NCI-H146 treated with DMSO at 0.1 percent for 48 hours (cell line): ENCODE data around the gene SCRG1.
A peak's percentile ranks its signal among the peaks of the same experiment; 100 is the strongest.

ENCODE experiments used
- DNase-seq: peaks from one replicate; lab custom pipeline; 2025; ENCODE audit not compliant: unreplicated experiment; lab: John Stamatoyannopoulos, UW

Gene SCRG1

DNA sequence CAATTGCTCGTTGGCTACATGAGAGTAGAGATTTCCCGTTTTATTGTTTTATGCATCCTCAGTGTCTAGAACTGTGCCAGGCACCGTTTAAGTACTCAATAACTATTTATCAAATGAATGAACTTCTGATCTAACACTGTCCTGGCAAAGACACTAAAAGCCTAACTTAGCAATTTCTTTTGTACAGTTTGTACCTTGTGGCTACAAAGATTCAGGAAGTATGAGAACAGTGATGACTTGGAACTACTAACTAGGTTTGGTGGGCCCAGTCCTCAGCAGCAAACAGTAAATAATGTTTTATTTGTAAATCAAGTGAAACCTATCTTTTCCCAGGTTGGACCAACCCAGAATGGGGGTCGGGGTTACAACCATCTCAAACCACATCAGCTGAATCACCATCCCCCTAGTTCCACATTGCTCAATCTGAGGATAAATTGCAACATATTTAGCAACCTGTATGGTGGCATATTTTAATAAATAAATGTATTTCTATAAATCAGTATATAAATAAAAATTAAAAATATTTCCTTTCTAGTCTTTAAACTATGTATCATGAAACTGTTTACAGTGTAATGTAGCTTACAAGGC is 12.3 kb upstream of the SCRG1 start:
- no peak for DNase-seq

DNA sequence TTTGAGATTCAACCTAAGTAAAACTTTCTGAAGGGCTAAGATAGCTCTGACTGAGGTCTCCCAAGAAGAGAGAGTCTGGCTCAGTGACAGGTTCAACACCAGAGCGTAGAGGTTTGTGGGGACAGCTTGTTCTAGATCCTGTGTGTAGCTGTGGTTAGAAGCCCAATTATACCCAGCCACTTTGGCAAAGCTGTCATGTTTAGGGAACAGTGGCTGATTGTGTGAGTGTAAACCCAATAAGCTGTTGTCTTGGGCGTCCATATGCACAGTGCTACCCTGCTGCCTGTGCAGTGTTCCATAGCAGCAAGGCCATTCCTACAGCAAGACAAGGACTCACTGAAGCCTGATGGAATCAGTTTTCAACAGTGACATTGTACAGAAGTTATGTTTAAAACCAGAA is 11.2 kb upstream of the SCRG1 start:
- DNase-seq = no peak

DNA sequence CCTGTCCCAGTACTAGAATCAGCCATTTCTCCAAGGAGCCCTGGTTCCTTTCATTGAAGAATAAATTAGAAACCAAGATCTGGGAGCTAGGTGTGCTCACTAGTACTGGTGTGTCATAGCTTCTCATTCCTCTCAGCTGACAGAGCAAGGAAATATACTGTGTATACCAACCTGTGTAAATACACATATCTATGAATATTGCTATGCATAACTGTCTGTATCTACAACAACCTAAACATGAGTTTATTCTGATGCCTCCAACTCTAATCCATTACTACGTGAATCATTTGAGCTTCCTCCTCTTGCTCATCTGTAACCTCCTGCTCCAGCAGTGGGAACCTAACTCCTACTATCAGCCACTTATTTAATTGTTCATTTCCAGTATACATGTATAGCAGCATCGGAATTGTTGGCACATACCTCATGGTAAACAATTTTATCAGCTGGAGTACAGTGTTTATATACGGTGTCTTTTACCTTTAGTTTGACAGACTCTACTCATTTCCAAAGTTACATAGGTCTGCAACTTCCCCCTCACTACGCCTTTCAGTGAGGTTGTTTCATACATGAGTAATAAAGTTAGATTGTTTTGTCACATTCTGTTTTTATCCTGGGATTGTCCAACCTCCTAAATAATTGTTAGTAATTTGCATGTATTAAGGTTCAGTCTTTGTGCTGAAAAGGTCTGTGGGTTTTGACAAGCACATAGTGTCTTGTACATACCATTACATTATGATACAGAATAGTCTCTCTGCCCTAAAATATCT is 7.1 kb upstream of the SCRG1 start:
- no peak for DNase-seq

DNA sequence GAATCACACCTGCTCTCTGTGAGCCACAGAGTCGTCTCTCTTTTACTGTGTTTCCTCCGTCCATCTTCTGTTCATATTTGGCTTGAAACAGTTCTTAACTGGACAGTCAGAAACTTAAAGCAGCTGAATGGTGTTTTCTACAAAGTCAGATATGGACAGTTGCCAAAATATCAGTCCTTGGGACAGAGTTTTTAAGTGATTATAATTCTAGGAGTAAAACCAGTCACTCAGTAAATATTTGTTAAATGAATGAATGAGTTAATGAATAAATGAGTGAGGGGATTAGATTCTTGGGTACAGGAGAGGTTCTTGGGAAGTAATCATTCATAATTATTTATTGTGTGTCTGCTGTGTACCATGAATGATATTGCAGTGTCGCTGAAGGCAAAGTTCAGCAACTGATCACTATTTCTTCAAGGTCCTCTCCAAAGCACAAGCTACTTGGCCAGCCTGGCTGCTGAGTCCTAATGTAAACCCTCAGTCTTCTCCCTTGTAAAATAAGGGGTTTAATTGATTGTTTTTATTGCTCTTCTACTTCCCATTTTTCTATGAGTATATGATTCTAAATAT is 5.5 kb upstream of the SCRG1 start:
- no peak for DNase-seq

DNA sequence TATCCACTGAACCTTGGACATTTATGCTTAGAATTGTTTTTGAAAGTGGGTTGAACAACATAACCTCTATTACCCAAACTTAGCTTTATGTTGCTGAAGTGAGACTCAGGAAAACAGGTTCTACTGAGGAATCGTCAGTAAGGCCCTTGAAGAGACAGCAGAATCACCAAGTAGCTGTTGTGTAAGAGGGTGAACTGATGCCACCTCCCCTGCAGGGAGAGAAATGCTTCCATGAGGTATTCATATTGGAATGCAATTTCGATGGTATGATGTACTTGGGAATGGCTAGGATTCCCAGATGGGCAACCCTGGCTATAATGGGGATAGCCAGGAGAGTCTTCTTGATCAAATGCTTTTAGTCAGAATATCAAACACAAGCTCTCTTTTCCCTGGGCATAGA is 4.1 kb upstream of the SCRG1 start:
- DNase-seq = no peak

DNA sequence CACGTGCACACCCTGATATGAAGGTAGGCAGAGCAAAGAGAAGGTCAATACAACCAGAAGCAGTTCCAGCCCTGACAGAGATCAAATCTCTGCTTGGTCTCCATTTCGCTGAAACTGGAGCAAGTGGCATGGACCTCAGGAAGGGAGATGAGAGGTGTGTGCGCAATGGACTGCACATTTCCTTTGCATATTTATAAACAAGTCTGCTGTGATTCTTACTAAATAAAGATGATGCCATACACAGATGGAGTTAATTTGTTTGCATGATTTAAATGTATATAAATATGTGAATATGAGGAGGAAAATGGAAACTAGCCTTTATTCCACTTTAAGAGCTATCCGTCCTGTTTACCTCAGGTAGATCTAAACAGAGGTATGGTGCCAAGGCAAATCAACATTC is 2.1 kb upstream of the SCRG1 start:
- no peak for DNase-seq

DNA sequence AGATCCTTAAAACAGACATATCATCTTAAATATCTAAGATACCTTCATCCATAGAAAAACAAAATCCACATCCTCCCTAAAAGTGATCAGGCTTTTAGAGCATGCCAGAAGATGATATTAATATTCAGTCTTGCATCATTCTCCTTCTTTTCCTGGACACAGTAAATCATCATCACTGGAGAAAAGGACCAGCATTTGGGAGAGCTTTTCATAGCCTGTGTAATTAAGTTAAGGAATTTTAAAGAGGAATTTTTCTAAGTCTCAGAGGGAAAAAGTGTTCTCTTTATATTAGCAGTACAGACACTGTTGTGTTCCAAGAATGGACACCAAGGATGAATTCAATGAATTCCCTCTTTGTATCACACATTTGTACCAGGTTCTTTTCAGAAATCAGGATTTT is 696 bp downstream of the SCRG1 start:
- DNase-seq = no peak

DNA sequence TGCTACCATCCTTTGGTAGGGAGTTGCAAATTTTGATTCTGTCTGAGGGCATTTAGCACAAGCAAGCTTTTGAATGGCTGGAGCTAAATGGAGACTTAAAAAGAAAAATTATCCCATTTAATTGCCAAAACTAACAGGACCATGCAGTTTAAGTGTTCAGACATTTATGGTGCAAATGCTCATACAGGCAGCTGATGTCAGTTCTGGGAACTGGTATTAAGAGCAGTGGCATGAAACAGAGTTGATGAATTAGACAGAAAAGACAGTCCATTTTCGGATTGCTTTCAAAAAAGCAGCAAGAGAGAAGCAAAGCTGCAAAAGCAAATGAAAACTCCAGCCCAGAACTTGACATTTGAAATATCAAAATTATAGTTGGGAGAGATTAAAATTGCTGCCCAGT is 1.3 kb downstream of the SCRG1 start:
- no peak for DNase-seq

DNA sequence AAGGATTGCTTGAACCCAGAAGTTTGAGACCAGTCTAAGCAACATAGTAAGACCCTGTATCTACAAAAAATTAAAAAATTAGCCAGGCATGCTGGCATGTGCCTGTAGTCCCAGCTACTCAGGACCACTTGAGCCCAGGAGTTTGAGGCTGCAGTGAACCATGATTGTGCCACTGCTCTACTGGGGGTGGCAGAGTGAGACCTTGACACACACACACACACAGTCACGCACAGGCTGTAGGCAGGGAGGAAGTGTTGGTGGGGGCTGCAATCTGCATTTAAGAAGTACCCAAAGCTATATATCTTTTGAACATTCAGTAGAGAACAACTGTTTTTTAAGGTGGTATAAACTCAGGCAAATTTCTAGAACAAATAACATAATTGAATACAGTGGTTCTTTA is 7.2 kb downstream of the SCRG1 start:
- no peak for DNase-seq

DNA sequence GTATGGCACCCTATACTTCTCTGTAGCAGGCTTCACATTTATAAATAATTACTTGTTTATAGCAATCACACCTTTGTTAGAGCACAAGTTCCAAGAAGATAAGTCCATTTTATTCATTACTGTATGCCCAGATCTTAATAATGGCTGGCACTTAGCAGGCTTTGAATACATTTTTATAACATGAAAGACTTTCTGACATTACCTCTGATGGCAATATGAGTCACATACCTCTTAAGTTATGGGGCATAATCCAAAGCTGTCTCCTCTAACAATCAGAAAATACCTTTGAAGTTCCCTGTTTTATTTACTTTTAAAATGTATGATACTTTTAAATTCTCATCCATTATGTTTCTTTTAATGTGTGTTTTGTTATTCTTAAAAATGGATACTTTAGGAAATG is 12.2 kb downstream of the SCRG1 start:
- no peak for DNase-seq

DNA sequence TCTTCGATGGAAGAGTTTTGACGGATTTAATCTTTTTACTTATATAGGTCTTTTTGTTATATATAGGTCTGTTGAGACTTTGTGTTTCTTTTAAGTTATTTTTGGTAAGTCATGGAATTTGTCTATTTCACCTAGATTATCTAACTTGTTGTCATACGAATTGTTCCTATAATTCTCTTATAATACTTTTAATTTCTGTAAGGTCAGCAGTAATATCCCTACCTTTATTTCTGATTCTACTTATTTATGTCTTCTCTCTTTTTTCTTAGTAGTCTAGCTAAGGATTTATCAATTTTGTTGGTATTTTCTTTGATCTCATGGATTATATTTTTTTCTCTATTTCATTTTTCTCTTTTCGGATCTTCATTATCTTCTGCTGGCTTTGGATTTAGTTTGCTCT is 16.6 kb downstream of the SCRG1 start:
- DNase-seq = no peak

DNA sequence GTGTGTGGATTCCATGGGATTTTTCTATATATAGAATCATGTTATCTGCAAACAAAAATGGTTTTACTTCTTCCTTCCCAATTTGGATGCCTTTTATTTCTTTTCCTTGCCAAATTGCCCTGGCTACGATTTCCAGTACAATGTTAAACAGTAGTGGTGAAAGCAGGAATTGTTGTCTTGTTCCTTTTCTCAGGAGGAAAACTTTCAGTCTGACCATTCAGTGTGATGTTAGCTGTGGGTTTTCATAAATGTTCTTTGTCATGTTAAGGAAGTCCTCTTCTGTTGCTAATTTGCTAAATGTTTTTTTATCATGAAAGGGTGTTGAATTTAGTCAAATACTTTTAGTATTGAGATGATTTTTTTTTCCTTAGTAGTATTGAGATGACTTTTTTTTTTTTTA is 17.3 kb downstream of the SCRG1 start:
- DNase-seq = no peak

DNA sequence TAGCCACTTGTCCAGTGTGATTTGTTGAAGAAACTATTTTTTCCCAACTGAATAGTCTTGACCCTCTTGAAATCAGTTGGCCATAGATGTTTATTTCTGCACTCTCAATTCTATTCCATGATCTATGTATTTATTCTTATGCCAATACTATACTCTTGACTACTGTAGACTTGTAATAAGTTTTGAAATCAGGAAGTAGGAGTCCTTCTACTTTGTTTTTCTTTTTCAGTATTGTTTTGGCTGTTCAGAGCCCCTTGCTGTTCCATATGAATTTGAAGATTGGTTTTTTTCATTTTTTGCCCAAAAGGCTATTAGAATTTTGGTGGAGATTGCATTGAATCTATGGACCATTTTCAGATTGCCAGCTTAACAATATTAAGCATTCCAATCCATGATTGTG is 17.9 kb downstream of the SCRG1 start:
- DNase-seq = no peak

DNA sequence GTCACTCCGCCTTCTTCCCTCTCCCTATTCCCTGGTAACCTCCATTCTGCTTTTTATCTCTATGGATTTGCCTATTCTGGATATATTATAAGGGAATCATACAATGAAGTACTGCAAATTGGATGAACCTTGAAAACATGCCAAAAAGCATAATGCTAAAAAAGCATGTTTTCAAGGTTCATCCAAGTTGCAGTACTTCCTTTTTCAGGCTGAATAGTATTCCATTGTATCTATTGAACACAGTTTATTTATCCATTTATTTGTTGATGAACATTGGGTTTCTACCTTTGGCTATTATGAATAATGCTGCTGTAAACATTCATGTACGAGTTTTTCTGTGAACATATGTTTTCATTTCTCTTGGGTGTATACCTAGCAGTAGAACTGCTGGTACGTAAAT is 19.0 kb downstream of the SCRG1 start:
- no peak for DNase-seq

DNA sequence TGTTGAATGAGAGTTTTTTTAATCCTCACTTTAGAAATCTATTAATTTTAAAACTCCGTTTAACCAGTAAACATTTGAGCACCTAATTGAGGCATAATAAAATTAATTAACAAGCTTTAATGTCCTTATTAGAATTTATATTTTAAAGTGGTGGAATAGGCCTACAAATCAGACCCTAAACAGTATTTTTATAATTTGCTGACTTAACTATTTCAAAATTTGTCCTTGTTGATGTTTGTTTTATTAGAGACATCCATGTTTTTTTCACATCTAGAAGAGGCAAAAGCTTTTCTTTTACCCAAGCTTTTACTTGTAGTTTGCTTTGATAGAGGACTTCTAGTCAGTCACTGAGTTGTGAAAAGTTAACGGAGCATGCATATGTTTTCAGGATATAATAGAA is 24.3 kb downstream of the SCRG1 start:
- no peak for DNase-seq

DNA sequence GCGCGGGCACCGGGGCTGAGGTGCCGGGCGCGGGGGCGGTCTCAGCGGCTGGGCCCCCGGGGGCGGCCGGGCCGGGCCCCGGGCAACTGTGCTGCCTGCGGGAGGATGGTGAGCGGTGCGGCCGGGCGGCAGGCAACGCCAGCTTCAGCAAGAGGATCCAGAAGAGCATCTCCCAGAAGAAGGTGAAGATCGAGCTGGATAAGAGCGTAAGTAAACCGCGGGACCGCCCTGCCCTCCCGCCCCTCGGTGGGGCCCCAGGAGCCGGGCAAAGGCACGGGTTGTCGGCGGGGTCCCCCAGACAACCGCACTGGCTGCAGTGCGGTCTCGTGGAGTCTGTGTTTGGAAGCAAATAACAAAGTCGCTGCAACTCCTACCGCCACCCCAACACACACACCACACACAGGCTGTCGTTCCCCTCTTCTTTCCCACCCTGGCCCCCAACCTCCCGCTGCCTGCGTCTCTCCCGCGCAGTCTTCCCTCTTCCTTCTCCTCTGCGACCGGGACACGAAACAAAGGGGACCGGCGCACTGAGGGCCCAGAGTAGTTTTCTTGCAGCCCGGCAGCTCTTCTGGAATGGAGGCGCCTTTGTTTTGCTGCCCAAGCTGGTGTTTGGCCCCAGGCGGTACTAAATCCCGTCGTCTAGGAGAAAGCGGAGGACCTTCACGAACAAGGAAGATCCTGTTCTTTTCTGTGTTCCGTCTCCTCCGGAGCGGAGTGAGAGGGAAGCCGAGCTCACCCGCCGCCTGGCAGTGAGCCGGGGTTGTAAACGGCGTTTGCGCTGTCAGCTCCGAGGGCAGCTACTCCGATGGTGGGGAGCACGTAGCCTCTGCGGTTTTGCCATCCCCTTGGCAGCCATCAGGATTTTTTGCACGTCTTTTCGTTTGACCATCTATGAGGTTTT is 27.4 kb downstream of the SCRG1 start:
- peak; percentile 17 for DNase-seq

DNA sequence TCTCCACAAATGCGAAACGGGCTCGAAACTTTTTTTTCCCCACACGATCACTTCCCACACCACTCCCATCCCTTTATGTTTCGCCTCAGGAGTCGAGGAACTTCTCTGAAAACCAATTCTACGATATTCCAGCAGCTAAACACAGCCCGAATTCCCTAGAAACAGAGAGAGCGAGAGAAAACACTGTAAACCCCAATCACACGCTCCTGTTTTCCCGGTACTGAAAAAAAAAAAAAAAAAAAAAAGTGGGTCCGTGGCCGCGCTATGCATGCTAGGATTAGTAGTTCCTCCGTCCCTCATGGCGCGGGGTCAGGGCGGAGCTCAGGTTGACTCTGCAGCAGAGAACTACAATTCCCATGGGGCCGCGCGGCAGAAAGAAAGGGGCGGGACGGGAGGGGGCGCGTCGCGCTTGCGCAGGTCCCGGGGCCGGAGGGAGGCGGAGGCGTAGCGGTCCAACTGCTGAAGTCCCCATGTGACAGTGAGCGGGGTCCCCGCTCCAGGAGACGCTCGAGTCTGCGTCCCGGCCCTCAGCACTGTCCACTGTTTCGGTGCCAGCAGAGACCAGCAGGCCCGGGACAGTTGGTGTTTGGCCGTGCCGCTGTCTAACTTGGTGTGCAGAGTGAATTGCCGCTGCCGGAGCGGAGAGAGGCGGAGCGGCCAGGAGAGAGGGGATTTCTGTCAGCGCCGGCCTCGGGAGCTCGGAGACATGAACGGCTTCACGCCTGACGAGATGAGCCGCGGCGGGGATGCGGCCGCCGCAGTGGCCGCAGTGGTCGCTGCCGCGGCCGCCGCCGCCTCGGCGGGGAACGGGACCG is 28.2 kb downstream of the SCRG1 start, which contains the start of gene SAP30:
TSS of gene SAP30 (plus strand) at position 478 of the 815 bp plus-strand sequence. CDS start at position 707, 229 bp downstream.
- DNase-seq = peak; percentile 88

DNA sequence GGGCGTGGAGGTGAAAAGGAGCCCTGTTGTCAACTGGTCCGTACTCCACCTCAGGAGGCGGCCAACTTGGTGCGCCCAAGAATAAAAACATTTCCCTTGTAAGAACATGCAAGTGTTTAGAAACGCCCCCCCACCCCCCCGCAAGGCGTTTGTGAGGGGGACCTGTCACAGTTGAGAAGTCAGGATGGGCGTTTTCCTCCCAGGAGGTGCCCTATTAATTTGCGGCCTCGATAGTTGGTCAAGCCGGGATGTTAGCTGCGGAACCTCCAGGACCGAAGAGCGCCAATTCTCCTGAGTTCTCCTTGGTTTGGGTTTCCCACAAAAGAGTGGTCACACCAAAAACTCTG is 28.8 kb downstream of the SCRG1 start:
- DNase-seq = no peak

DNA sequence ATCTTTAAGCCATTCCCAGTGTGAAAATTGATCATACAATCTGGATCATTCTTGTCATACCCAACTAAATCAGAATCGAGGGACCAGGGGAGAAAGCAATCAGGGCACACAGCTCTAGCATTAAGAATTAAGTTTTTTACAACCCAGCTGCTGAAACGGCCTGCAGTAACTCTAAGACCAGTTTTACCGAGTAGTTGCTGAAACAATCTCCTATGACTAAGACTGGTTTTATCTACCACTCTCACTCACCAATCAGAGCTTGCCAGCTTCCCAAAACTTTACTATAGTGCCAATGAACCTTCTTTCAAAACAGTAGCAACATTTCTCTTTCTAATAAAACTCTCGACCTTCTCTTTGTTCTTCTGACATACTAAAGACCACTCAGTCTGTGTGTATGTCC is 31.0 kb downstream of the SCRG1 start:
- no peak for DNase-seq

DNA sequence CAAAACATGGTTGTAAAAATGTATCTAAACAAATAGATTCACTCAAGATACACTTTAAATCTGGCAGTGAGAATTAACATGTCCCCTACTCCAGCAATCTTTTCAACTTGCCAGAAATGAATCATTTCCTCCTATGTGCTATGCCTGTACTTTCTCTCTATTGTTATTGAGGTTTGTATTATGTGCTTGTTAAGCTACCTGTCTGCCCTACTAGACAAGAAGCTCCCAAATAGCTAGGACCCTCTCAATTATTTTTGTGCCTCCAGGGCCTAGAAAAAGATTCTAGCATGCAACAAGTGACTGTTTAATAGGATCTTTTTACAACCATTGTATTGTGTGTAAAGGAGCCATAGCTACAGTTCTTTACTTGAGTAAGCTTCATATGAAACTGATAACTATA is 31.6 kb downstream of the SCRG1 start:
- DNase-seq = no peak
